Measurements from ENCODE around the gene TFAP2A. TPM values are rescaled to one million over a fixed set of nuclear protein-coding genes. Genes with fewer than 3 reads are reported as not detected.

Gene TFAP2A
- total RNA-seq, 1 donor: not detected

GRCh38 chr6:10419749-10420545 lies 5.1 kb upstream of the TFAP2A start:
- Histone ChIP-seq H3K9me3 (ENCODE audit: low read depth, low read length) (no peaks in the 10 kb centered on the region), H3K27me3 (ENCODE audit: insufficient read depth, low read length) (peaks cover 100% of the 10 kb centered on the region), H3K4me1 (ENCODE audit: insufficient read depth, low read length) (peaks cover 9% of the 10 kb centered on the region), H3K4me3 (ENCODE audit: low read length) (no peak overlapping the region)

GRCh38 chr6:10418862-10419748 lies 4.2 kb upstream of the TFAP2A start:
- Histone ChIP-seq H3K4me3 (ENCODE audit: low read length) (no peak overlapping the region), H3K4me1 (ENCODE audit: insufficient read depth, low read length) (peaks cover 9% of the 10 kb centered on the region), H3K9me3 (ENCODE audit: low read depth, low read length) (no peaks in the 10 kb centered on the region), H3K27me3 (ENCODE audit: insufficient read depth, low read length) (peaks cover 100% of the 10 kb centered on the region)

GRCh38 chr6:10418361-10418861 lies 3.5 kb upstream of the TFAP2A start:
- Histone ChIP-seq H3K4me1 (ENCODE audit: insufficient read depth, low read length) (peaks cover 15% of the 10 kb centered on the region), H3K9me3 (ENCODE audit: low read depth, low read length) (no peaks in the 10 kb centered on the region), H3K27me3 (ENCODE audit: insufficient read depth, low read length) (peaks cover 100% of the 10 kb centered on the region), H3K4me3 (ENCODE audit: low read length) (no peak overlapping the region)

- H3K27me3 ChIP-seq (ENCODE audit: insufficient read depth, low read length): peaks cover 100% of the 10 kb centered on the region
- peaks cover 22% of the 10 kb centered on the region for H3K4me1 ChIP-seq (ENCODE audit: insufficient read depth, low read length)
- no peaks in the 10 kb centered on the region for H3K9me3 ChIP-seq (ENCODE audit: low read depth, low read length)
- no peak overlapping the region for H3K4me3 ChIP-seq (ENCODE audit: low read length)
Observed at GRCh38 chr6:10417681-10418104, 2.8 kb upstream of the TFAP2A start.

GRCh38 chr6:10416863-10417641 lies 2.2 kb upstream of the TFAP2A start:
- no peaks in the 10 kb centered on the region for H3K9me3 ChIP-seq (ENCODE audit: low read depth, low read length)
- peaks cover 95% of the 10 kb centered on the region for H3K27me3 ChIP-seq (ENCODE audit: insufficient read depth, low read length)
- H3K4me3 ChIP-seq (ENCODE audit: low read length): no peak overlapping the region
- peaks cover 24% of the 10 kb centered on the region for H3K4me1 ChIP-seq (ENCODE audit: insufficient read depth, low read length)

- Histone ChIP-seq H3K4me1 (ENCODE audit: insufficient read depth, low read length) (peaks cover 29% of the 10 kb centered on the region), H3K27me3 (ENCODE audit: insufficient read depth, low read length) (peaks cover 95% of the 10 kb centered on the region), H3K4me3 (ENCODE audit: low read length) (no peak overlapping the region), H3K9me3 (ENCODE audit: low read depth, low read length) (no peaks in the 10 kb centered on the region)
Observed at GRCh38 chr6:10416516-10416862, 1.6 kb upstream of the TFAP2A start.

GRCh38 chr6:10415617-10416480 lies 975 bp upstream of the TFAP2A start:
- Histone ChIP-seq H3K4me1 (ENCODE audit: insufficient read depth, low read length) (peaks cover 34% of the 10 kb centered on the region), H3K4me3 (ENCODE audit: low read length) (no peak overlapping the region), H3K9me3 (ENCODE audit: low read depth, low read length) (no peaks in the 10 kb centered on the region), H3K27me3 (ENCODE audit: insufficient read depth, low read length) (peaks cover 94% of the 10 kb centered on the region)

GRCh38 chr6:10413850-10414738 lies 780 bp downstream of the TFAP2A start:
- peaks cover 34% of the 10 kb centered on the region for H3K4me1 ChIP-seq (ENCODE audit: insufficient read depth, low read length)
- H3K4me3 ChIP-seq (ENCODE audit: low read length): no peak overlapping the region
- H3K27me3 ChIP-seq (ENCODE audit: insufficient read depth, low read length): peaks cover 94% of the 10 kb centered on the region
- no peaks in the 10 kb centered on the region for H3K9me3 ChIP-seq (ENCODE audit: low read depth, low read length)

- H3K9me3 ChIP-seq (ENCODE audit: low read depth, low read length): no peaks in the 10 kb centered on the region
- H3K4me1 ChIP-seq (ENCODE audit: insufficient read depth, low read length): peaks cover 34% of the 10 kb centered on the region
- H3K4me3 ChIP-seq (ENCODE audit: low read length): no peak overlapping the region
- peaks cover 94% of the 10 kb centered on the region for H3K27me3 ChIP-seq (ENCODE audit: insufficient read depth, low read length)
Observed at GRCh38 chr6:10413262-10413849, 1.5 kb downstream of the TFAP2A start.

- peaks cover 34% of the 10 kb centered on the region for H3K4me1 ChIP-seq (ENCODE audit: insufficient read depth, low read length)
- H3K27me3 ChIP-seq (ENCODE audit: insufficient read depth, low read length): peaks cover 94% of the 10 kb centered on the region
- H3K4me3 ChIP-seq (ENCODE audit: low read length): peak overlapping the region; percentile 55
- no peaks in the 10 kb centered on the region for H3K9me3 ChIP-seq (ENCODE audit: low read depth, low read length)
Observed at GRCh38 chr6:10412461-10413261, 2.2 kb downstream of the TFAP2A start.

- Histone ChIP-seq H3K4me1 (ENCODE audit: insufficient read depth, low read length) (peaks cover 30% of the 10 kb centered on the region), H3K27me3 (ENCODE audit: insufficient read depth, low read length) (peaks cover 94% of the 10 kb centered on the region), H3K9me3 (ENCODE audit: low read depth, low read length) (no peaks in the 10 kb centered on the region), H3K4me3 (ENCODE audit: low read length) (peak overlapping the region; percentile 55)
Observed at GRCh38 chr6:10411971-10412460, 2.9 kb downstream of the TFAP2A start.
